ENCODE measurements around the gene ZNF587B. TPM values are rescaled to one million over a fixed set of nuclear protein-coding genes. Genes with fewer than 3 reads are reported as not detected.
A peak's percentile ranks its signal among the peaks of the same experiment; 100 is the strongest.
"Not testable (repeated sequence)": the region's sequence is repeated elsewhere in the genome, so short reads cannot be mapped to it uniquely, and the experiment has no call there.

ZNF587B gene
- polyA plus RNA-seq, 3 donors, result 12.1 to 24.3 (median 18.0) TPM

DNA sequence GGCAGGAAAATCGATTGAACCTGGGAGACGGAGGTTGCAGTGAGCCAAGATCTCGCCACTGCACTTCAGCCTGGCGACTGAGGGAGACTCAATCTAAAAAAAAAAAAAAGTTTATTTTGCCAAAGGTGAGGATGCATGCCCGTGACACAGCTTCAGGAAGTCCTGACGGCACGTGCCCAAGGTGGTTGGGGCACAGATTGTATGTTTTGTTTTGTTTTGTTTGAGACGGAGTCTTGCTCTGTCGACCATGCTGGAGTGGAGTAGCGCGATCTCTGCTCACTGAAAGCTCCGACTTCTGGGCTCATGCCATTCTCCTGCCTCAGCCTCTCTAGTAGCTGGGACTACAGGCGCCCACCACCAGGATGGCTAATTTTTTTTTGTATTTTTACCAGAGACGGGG, 12.1 kb upstream of the ZNF587B start:
- DNase-seq, result no peak

DNA sequence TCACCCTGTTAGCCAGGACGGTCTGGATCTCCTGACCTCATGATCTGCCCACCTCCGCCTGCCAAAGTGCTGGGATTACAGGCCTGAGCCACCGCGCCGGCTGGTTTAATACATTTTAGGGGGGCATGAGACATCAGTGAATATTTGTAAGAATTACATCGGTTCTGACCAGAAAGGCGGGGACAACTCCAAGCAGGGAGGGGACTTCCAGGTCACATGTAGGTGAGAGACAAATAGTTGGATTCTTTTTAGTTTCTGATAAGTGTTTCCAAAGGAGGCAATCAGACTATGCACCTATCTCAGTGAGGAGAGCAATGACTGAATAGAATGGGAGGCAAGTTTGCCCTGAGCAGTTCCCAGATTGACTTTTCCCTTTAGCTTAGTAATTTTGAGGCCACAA, 11.7 kb upstream of the ZNF587B start:
- DNase-seq, result no peak

DNA sequence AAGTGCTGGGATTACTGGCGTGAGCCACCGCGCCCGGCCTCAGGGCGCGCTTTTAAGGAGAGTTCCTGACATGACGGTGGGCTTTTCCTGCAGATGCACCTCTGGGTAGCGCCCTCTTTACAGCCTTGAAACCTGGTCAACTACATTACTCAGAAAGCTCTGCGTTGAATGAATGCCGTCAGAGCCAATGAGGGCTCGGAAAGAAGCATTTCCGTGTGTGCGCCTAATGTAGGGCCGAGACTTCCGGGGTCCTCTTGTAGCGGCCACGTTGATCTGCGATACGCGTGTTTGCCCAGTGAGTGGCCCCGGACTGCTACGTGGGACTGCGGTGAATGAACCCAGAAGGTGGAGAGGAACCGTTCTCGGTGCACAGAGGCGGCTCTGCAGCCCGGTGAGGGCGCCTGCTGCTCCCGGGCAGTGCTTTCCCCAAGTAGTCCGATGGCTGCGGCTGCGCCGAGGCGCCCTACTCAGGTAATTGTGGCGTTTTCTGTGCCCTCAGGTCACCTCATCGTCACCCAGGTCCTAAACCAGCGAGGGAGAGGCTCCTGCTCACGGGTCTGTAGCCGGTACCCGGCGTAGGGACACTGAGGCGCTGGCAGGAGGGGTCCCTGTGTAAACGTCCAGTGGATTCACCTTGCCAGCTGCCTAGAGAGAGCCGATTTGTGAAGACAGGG, 10.5 kb upstream of the ZNF587B start:
- DNase-seq, result peak; percentile 92

DNA sequence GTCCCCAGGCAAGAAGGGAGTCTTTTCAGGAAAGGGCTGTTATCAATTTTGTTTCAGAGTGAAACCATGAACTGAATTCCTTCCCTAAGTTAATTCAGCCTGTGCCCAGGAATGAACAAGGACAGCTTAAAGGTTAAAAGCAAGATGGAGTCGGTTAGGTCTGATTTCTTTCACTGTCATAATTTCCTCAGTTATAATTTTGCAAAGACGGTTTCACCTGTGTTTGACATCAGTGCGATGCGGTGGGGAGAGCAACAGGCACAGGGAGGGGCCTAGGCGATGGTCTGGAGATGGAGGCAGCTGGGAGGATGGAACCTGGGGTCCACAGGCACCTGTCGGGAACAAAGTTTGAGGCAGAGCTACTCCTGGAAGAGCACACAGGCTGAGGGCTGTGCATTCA, 9.5 kb upstream of the ZNF587B start:
- DNase-seq, result no peak

DNA sequence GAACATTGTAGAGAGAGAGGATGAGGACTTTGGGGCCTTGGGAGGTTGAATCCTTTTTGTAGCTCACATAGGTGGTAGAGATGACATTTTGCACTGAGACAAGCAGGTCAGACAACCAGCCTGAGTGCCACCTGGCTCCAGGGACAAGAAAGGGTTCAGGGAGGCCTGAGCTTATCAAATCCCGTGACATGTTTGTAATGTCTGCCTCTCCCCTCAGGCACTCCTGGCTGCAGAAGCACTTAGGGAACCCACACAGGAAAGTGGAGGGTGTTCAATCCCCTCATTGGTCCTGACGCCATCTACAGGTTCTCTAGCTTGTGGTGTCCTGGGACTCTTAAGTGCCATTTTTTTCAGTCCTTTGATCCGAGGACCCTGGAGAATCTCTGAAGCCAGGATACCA, 9.0 kb upstream of the ZNF587B start:
- not testable (repeated sequence) for DNase-seq

DNA sequence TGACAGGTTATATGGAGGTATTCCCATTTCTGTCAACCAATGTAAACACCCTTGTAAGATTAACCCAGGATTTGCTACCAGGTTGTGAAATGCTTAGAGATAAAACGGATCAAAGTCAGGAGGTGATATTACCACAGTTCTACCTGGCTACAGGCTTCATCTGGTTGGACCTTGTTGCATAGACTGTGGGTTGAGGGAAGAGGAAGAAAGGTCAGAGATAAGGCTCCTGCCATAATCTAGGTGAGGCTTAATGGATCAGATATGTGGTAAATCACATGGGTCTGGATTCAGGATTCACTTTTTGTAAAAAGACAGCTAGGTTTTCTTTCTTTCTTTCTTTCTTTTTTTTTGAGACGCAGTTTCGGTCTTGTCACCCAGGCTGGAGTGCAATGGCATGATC, 8.6 kb upstream of the ZNF587B start:
- DNase-seq, result not testable (repeated sequence)

DNA sequence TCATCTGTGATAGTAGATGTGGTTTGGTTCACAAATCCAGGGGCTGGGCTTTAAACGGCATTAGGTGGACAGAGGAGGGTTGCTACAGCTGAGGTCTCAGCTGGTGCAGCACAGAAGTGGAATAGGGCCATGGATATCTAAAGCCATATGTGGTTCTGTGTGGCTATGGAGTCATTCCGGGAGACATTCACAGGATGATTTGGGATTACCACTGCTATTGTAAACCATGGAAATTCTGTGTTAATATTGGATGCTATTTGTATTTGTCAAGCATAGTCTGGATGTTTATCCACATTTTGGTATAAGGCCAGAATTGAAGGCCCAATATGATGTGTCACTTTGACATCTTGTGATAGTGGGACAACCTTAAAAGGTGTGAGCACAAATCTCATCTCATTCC, 6.9 kb upstream of the ZNF587B start:
- DNase-seq, result not testable (repeated sequence)

DNA sequence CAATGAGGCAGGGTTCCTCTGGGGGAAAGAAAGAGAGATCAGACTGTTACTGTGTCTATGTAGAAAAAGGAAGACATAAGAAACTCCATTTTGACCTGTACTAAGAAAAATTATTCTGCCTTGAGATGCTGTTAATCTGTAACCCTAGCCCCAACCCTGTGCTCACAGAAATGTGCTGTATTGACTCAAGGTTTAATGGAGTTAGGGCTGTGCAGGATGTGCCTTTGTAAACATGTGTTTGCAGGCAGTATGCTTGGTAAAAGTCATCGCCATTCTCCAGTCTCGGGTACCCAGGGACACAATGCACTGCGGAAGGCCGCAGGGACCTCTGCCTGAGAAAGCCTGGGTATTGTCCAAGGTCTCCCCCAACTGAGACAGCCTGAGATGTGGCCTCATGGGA, 6.5 kb upstream of the ZNF587B start:
- DNase-seq, result not testable (repeated sequence)

DNA sequence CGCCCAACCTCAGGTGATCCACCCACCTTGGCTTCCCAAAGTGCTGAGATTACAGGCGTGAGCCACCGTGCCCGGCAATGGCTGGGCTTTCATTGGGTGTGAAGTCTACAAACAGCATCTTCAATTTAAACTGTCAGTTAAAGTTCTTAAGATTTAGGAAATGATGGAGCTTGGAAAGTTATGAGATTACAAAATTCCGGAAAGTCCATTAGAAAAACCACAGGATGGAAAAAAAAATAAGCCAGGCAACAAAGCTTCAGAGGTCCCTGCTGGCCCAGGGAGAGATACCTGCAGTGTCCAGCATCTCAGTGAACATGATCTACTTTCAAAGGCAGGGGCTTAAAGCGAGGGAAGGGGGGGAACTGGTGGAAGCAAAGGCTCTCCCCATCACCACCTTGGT, 4.6 kb upstream of the ZNF587B start:
- DNase-seq, result no peak

DNA sequence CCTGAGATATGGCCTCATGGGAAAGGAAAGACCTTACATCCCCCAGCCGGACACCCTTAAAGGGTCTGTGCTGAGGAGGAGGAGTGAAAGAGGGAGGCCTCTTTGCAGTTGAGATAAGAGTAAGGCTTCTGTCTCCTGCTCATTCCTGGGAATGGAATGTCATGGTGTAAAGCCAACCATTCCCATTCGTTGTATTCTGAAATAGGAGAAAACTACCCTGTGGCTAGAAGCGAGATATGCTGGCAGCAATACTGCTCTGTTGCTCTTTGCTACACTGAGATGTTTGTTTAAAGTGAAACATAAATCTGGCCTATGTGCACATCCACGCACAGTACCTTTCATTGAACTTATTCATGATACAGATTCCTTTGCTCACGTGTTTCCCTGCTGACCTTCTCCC, 783 bp upstream of the ZNF587B start:
- DNase-seq, result no peak

DNA sequence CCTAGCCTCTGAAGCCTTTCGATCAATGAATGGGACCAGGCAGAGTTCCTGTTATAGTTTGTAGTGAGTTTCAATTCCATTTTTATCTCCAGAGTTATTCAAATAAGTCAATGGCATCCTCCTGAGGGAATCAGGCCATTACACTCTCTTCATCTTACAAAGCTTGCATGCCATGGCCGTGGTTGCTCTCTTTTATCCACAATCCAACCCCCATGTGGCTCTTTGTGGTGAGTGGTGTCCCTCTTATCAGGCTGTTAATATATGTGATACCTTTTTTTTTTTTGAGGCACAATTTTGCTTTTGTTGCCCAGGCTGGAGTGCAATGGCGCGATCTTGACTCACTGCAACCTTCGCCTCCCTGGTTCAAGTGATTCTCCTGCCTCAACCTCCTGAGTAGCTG, 6.9 kb downstream of the ZNF587B start:
- not testable (repeated sequence) for DNase-seq

DNA sequence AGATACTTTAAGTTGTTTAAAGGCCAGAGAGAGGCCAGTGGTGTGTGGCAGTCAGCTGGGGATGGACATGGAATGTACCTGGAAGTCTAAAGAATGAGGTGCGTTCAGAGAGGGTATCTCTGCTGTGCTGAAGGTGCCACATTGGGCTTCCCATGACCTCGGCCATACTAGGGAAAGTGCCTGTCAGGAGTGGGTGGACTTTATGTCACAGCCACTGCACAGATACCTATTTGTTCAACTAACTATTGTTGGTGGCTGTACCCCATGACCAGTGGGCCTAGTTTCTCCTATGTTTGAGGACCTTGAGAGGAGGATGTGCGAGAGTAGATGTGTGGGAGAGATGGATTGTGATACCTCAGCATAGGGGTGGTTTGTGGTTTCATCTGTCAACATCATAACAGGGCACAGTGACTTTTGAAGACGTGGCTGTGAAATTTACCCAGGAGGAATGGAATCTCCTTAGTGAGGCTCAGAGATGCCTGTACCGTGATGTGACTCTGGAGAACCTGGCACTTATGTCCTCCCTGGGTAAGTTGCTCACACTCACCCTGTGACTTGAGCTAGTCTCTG, 8.6 kb downstream of the ZNF587B start:
- not testable (repeated sequence) for DNase-seq

DNA sequence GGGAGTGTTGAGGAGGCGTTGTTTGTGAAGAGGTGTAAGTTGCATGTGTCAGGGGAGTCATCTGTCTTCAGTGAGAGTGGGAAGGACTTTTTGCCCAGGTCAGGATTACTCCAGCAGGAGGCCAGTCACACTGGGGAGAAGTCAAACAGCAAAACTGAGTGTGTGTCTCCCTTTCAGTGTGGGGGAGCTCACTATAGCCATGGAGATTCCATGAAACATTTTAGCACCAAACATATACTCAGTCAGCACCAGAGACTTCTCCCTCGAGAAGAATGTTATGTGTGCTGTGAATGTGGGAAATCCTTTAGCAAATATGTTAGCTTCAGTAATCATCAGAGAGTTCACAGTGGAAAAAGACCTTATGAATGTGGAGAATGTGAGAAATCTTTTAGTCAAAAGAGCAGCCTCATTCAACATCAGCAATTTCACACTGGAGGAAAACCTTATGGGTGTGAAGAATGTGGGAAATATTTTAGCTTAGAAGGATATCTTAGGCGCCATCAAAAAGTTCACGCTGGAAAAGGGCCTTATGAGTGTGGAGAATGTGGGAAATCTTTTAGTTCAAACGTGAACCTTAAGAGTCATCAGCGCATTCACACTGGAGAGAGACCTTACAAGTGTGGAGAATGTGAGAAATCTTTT, 11.1 kb downstream of the ZNF587B start:
- DNase-seq, result no peak

DNA sequence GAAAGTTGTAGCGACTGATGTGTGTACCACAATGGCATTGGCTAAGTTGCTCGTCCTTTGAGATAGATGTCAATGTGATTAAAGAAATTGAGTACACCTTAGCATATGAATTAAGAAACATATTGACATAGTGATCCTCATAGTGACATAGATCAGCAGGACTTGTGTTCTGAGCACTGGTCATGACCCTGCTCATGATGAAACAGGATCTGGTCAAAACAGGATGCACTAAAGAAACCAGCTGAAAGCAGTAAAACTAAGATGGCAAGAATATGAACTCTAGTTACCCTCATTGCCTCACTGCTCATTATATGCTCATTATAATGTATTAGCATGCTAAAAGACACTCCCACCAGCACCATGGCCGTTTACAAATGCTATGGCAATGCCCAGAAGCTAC, 17.1 kb downstream of the ZNF587B start:
- DNase-seq, result not testable (repeated sequence)

DNA sequence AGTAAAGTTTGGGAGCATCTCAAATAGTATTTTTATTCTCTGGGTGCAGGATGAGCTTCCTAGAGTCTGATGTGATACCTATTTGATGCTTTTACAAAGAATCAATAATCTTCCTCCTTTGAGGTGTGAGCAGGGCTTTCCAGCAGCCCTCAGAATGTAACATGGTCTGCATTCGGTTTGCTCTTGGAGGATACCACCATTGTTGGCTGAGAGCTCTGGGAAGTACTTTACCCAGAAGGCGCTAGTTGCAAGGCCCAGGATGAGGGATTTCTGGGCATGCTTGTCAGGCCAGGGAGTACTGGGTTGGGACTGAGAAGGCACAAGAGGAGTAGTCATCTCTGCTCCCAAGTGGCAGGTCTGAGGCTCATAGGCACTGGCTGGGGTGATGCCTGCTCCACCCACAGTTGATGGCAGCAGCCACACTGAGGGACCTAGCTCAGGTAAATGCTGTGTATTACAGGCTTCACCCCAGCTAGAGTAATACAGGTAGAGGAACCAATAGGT, 19.1 kb downstream of the ZNF587B start:
- DNase-seq, result not testable (repeated sequence)

DNA sequence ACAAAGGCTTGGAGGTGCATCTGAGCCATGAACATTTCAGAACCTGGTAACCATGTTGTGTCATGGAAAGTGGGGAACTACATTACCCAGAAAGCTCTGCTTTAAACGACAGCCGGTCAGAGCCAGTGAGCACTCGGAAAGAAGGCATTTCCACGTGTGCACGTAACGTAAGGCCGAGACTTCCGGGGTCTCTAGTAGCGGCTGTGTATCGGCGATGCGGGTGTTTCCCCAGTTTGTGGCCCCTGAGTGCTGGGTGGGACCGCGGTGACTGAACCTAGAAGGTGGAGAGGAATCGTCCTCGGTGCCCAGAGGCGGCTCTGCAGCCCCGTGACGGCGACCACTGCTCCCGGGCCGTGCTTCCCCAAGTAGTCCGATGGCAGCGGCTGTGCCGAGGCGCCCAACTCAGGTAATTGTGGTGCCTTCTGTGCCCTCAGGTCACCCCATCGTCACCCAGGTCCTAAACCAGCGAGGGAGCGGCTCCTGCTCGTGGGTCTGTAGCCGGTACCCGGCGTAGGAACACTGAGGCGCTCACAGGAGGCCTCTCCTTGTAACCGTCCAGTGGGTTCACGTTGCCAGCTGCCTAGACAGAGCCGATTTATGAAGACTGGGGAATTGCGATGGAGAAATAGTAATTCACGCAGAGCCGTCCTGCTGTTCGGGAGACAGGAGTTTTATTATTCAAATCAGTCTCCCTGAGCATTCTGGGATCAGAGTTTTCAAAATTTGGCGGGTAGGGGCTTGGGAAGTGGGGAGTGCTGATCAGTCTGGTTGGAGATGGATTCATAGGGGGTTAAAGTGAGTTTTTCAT, 19.8 kb downstream of the ZNF587B start, which contains the start of gene ZNF587:
ZNF587 (plus strand) TSS at position 194 of the 808 bp plus-strand sequence; CDS start at position 374, 180 bp downstream.
- peak; percentile 84 for DNase-seq

DNA sequence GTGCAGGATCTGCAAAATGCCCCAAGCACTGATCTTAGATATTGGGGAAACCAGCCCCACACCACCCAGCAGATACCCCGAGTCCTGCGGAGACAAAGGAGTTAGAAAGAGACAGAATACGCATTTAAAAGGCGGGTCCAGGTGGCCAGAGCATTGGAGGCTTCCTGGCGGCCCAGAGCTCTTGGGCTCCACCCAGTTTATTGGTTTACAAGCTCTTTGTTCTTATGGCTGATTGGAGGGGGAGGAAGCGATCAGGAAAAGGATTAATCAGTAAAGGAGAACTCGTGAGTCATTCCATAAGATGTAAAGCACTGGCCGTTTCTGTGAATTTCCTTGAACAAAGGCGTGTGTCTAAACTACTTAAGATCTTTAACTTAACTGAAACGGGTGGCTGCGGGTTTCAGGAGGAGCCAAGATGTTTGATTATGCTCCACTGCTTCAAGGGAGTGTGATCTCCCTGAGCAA, 20.5 kb downstream of the ZNF587B start:
- DNase-seq, result peak; percentile 47

DNA sequence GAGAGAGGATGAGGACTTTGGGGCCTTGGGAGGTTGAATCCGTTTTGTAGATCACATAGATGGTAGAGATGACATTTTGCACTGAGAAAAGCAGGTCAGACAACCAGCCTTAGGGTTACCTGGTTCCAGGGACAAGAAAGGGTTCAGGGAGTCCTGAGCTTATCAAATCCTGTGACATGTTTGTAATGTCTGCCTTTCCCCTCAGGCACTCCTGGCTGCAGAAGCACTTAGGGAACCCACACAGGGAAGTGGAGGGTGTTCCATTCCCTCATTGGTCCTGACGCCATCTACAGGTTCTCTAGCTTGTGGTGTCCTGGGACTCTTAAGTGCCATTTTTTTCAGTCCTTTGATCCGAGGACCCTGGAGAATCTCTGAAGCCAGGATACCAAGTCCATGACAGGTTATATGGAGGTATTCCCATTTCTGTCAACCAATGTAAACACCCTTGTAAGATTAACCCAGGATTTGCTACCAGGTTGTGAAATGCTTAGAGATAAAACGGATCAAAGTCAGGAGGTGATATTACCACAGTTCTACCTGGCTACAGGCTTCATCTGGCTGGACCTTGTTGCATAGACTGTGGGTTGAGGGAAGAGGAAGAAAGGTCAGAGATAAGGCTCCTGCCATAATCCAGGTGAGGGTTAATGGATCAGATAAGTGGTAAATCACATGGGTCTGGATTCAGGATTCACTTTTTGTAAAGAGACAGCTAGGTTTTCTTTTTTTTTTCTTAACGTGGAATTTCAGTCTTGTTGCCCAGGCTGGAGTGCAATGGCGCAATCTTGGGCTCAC, 21.9 kb downstream of the ZNF587B start:
- DNase-seq, result not testable (repeated sequence)

DNA sequence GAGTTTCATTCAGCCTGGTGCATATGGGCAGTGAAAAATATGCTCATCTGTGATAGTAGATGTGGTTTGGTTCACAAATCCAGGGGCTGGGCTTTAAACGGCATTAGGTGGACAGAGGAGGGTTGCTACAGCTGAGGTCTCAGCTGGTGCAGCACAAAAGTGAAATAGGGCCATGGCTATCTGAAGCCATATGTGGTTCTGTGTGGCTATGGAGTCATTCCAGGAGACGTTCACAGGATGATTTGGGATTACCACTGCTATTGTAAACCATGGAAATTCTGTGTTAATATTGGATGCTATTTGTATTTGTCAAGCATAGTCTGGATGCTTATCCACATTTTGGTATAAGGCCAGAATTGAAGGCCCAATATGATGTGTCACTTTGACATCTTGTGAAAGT, 24.0 kb downstream of the ZNF587B start:
- not testable (repeated sequence) for DNase-seq

DNA sequence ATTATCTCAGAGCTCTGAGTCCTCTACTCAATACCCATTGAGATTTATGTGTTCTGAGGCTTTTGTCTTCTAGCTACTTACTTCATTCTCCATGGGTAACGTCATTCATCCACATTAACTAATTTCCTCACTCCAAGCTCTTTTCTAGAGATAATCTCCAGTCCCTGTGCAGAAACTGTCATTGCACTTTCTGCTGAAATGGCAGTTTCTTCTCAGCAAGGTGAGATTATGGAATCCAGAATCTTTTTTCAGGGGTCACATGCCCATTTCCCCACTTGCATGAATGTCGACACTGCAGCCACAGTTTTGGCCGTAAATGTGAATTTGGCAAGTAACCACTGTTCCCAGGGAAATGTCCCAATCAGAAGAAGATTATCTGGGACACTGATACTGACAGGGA, 32.3 kb downstream of the ZNF587B start:
- DNase-seq, result not testable (repeated sequence)

DNA sequence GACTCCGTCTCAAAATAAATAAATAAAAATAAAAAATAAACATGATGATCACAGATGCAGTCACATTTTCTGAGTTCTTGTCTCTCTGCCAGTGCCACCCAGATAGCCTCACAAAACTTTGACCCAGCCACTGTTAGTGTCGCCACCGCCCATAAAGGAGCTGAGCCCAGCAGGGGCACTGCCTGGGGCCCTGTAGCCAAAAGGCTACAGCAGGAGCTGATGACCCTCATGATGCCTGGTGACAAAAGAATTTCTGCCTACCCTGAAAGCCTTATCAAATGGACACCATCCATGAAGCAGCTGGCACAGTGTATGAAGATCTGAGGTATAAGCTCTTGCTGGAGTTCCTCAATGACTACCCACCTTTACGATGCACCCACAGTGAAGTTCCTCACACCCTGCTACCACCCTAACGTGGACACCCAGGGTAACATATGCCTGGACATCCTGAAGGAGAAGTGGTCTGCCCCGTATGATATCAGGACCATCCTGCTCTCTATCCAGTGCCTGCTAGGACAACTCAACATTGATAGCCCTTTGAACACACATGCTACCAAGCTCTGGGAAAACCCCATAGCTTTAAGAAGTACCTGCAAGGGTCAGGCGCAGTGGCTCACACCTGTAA, 37.9 kb downstream of the ZNF587B start:
- DNase-seq, result no peak
